OCI-LY3 (cell line): ENCODE measurements around the gene TESK1.
A peak's percentile ranks its signal among the peaks of the same experiment; 100 is the strongest.

Experiments
- H2AFZ ChIP-seq: fragments of 200-600, 300-600 bp; shearing (Covaris generic); 2 replicates; pipeline ENCODE4 v1.6.0; 2014; ENCODE audit warnings: antibody characterized with exemption, low read depth, low read length
- H3K27ac ChIP-seq: fragments of 200-600, 300-600 bp; sonication (generic); 2 replicates; pipeline ENCODE4 v1.5.1; 2014; ENCODE audit warnings: mild to moderate bottlenecking, low read length, moderate library complexity, mixed read lengths
- H3K27me3 ChIP-seq: fragments of 200-600, 300-600 bp; sonication (generic); 2 replicates; pipeline ENCODE4 v1.6.1; 2014; ENCODE audit warnings: low read depth, low read length, mixed read lengths
- H3K36me3 ChIP-seq: fragments of 200-600, 300-600 bp; sonication (generic); replicated peaks from 2 replicates; pipeline ENCODE3; 2014; ENCODE audit warnings: low read depth, low read length, mixed read lengths
- H3K4me1 ChIP-seq: fragments of 300-600, 200-600 bp; sonication (generic); 2 replicates; pipeline ENCODE4 v1.6.1; 2014; ENCODE audit warnings: low read length, mixed read lengths
- H3K4me2 ChIP-seq: fragments of 200-600, 300-600 bp; sonication (generic); 2 replicates; pipeline ENCODE4 v1.6.1; 2014; ENCODE audit warnings: low read length, mixed read lengths
- H3K4me3 ChIP-seq: fragments of 300-600, 200-600 bp; sonication (generic); 2 replicates; pipeline ENCODE4 v1.5.1; 2014; ENCODE audit warnings: antibody characterized with exemption, mild to moderate bottlenecking, low read length, moderate library complexity
- H3K79me2 ChIP-seq: fragments of 300-600, 200-600 bp; shearing (Covaris generic); 2 replicates; pipeline ENCODE4 v1.6.1; 2014; ENCODE audit warnings: mild to moderate bottlenecking, low read length, mixed read lengths
- H3K9ac ChIP-seq: fragments of 300-600, 200-600 bp; shearing (Covaris generic); 2 replicates; pipeline ENCODE4 v1.6.0; 2014; ENCODE audit warnings: mild to moderate bottlenecking, low read length, moderate library complexity
- H3K9me3 ChIP-seq: fragments of 200-600, 300-600 bp; shearing (Covaris generic); 2 replicates; pipeline ENCODE4 v1.6.1; 2014; ENCODE audit warnings: low read length, mixed read lengths; ENCODE audit not compliant: insufficient read depth
- H4K20me1 ChIP-seq: fragments of 200-600, 300-600 bp; sonication (generic); 2 replicates; pipeline ENCODE4 v1.6.1; 2016; ENCODE audit warnings: low read length, mixed read lengths; ENCODE audit not compliant: insufficient read depth
- CTCF ChIP-seq: fragments of 200-600, 300-600 bp; sonication (generic); IDR thresholded peaks from 2 replicates; pipeline ENCODE4 v1.5.1; 2014; ENCODE audit warnings: antibody characterized with exemption, low read length, low read depth
- EZH2phosphoT487 ChIP-seq: fragments of 200-600 bp; shearing (Covaris generic); IDR thresholded peaks from 2 replicates; pipeline ENCODE4 v1.6.1; 2018; ENCODE audit warnings: antibody characterized with exemption, mixed run types, low read depth

The TESK1 gene

GRCh38 chr9:35656348-35656747, 51.3 kb downstream of the TESK1 start:
- no peak overlapping the region for H3K4me3 ChIP-seq
- H3K27me3 ChIP-seq = no peaks in the 10 kb centered on the region
- no peak overlapping the region for H3K9ac ChIP-seq
- H3K27ac ChIP-seq = no peak overlapping the region
- peak overlapping the region; percentile 98; the same call in 1 of the 2 replicates for H3K4me2 ChIP-seq
- no peak for TF ChIP-seq EZH2phosphoT487
- no peak for TF ChIP-seq CTCF
- H3K9me3 ChIP-seq = no peaks in the 10 kb centered on the region
- H4K20me1 ChIP-seq = no peaks in the 10 kb centered on the region
- no peak overlapping the region for H2AFZ ChIP-seq
- H3K4me1 ChIP-seq = peaks cover 27% of the 10 kb centered on the region
- peaks cover 10% of the 10 kb centered on the region for H3K79me2 ChIP-seq
- peaks cover 12% of the 10 kb centered on the region for H3K36me3 ChIP-seq

GRCh38 chr9:35656831-35657545, 51.9 kb downstream of the TESK1 start:
- Histone ChIP-seq H3K4me2 (peak overlapping the region; percentile 98), H3K36me3 (peaks cover 16% of the 10 kb centered on the region), H4K20me1 (no peaks in the 10 kb centered on the region), H3K9me3 (no peaks in the 10 kb centered on the region), H3K79me2 (peaks cover 10% of the 10 kb centered on the region), H3K4me1 (peaks cover 20% of the 10 kb centered on the region), H3K27me3 (no peaks in the 10 kb centered on the region), H3K27ac (no peak overlapping the region; the same call in 1 of the 2 replicates), H3K9ac (peak overlapping the region; percentile 15; the same call in 1 of the 2 replicates), H2AFZ (no peak overlapping the region), H3K4me3 (peak overlapping the region; percentile 83)
- no peak for TF ChIP-seq EZH2phosphoT487
- TF ChIP-seq CTCF = no peak

- Histone ChIP-seq H3K27me3 (no peaks in the 10 kb centered on the region), H3K9me3 (no peaks in the 10 kb centered on the region), H3K4me3 (peak within 1 kb of the TSS; percentile 83), H2AFZ (peak within 1 kb of the TSS; percentile 64; the same call in 1 of the 2 replicates), H3K79me2 (peaks cover 10% of the 10 kb centered on the region), H3K27ac (peak within 1 kb of the TSS; percentile 77), H3K4me1 (peaks cover 14% of the 10 kb centered on the region), H3K36me3 (peaks cover 22% of the 10 kb centered on the region), H3K9ac (peak within 1 kb of the TSS; percentile 90), H4K20me1 (no peaks in the 10 kb centered on the region), H3K4me2 (peak within 1 kb of the TSS; percentile 98)
- TF ChIP-seq CTCF (peak; percentile 14; the same call in 1 of the 2 replicates), EZH2phosphoT487 (no peak)
Observed at GRCh38 chr9:35657546-35658136, 52.6 kb downstream of the TESK1 start, which contains the start of gene RMRP. TSS of gene RMRP (minus strand) at chr9:35658019.

DNA sequence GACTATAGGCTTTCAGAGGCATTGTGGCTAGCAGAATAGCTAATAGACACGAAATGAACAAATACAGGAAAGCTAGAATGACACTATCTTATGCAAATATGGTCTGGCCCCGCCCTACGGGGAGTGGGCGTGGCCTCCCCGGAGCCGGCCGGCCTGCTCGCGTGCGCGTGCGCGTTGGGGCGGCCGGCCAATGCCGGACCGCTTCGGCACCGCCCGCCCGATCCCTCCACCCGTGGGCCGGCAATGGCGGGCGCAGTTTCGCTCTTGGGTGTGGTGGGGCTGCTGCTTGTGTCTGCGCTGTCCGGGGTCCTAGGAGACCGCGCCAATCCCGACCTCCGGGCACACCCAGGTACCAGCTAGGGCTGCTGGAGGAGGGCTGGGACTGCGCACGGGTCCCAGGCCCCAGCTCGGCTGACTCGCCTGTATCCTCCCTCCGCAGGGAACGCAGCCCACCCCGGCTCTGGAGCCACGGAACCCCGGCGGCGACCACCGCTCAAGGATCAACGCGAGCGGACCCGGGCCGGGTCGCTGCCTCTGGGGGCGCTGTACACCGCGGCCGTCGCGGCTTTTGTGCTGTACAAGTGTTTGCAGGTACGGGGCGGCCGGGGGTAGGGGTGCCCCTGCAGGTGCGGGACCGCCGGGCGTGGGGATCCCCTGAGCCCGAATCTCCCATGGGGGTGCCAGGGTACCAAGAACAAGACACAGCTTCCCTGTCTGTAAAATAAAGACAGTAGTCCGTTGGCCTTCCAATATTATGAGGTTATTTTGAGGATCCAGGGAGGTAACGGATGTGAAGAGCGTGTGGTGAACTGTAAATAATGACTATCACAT, 53.3 kb downstream of the TESK1 start, which contains the start of gene CCDC107:
TSS of gene CCDC107 (plus strand) at position 156 of the 831 bp plus-strand sequence. CDS start at position 244, 88 bp downstream.
- H4K20me1 ChIP-seq = no peaks in the 10 kb centered on the region
- H3K27ac ChIP-seq = peak within 1 kb of the TSS; percentile 77
- no peaks in the 10 kb centered on the region for H3K27me3 ChIP-seq
- TF ChIP-seq CTCF (peak; percentile 56), EZH2phosphoT487 (no peak)
- H3K79me2 ChIP-seq = peaks cover 12% of the 10 kb centered on the region
- H3K9ac ChIP-seq = peak within 1 kb of the TSS; percentile 90
- H2AFZ ChIP-seq = peak within 1 kb of the TSS; percentile 64; the same call in 1 of the 2 replicates
- peak within 1 kb of the TSS; percentile 98 for H3K4me2 ChIP-seq
- H3K4me1 ChIP-seq = peaks cover 14% of the 10 kb centered on the region
- peaks cover 29% of the 10 kb centered on the region for H3K36me3 ChIP-seq
- H3K9me3 ChIP-seq = no peaks in the 10 kb centered on the region
- H3K4me3 ChIP-seq = peak within 1 kb of the TSS; percentile 83
